HepG2 (cell line): Measurements from ENCODE around the gene METTL23. TPM values are rescaled to one million over a fixed set of nuclear protein-coding genes. Genes with fewer than 3 reads are reported as not detected.

ENCODE experiments used
- FIP1L1 ChIP-seq: fragments of 200-400 bp; formaldehyde crosslinking; IDR thresholded peaks from 2 replicates; pipeline ENCODE4 v1.6.1; 2018; ENCODE audit warnings: low read depth, mild to moderate bottlenecking, low read length, moderate library complexity, borderline replicate concordance; ENCODE audit not compliant: insufficient read depth
- KDM4B ChIP-seq: sonication (generic); formaldehyde crosslinking; IDR thresholded peaks from 2 replicates; pipeline ENCODE4 v1.4.0; 2020; ENCODE audit warnings: missing genetic modification reagents
- KDM6A ChIP-seq: IDR thresholded peaks from 2 replicates; pipeline ENCODE4 v1.6.1; 2016; ENCODE audit warnings: low read depth
- SALL2 ChIP-seq: sonication (generic); formaldehyde crosslinking; IDR thresholded peaks from 2 replicates; pipeline ENCODE4 v1.8.1; 2023; ENCODE audit warnings: mild to moderate bottlenecking, missing genetic modification reagents, inconsistent platforms
- SAP130 ChIP-seq: IDR thresholded peaks from 2 replicates; pipeline ENCODE4 v1.6.1; 2016; ENCODE audit warnings: low read depth
- THAP11 ChIP-seq: IDR thresholded peaks from 2 replicates; pipeline ENCODE4 v1.6.1; 2016; ENCODE audit warnings: missing biosample characterization, missing genetic modification reagents
- XRCC5 ChIP-seq: fragments of 200-400 bp; formaldehyde crosslinking; optimal IDR thresholded peaks from 2 replicates; pipeline ENCODE3; 2017; ENCODE audit warnings: mild to moderate bottlenecking, low read length
- ZBTB20 ChIP-seq: sonication (generic); formaldehyde crosslinking; IDR thresholded peaks from 2 replicates; pipeline ENCODE4 v1.8.1; 2023; ENCODE audit warnings: missing genetic modification reagents, low read depth, mild to moderate bottlenecking, borderline replicate concordance
- ZFY ChIP-seq: sonication (generic); formaldehyde crosslinking; IDR thresholded peaks from 2 replicates; pipeline ENCODE4 v1.4.0; 2020; ENCODE audit warnings: missing genetic modification reagents
- ZSCAN9 ChIP-seq: IDR thresholded peaks from 2 replicates; pipeline ENCODE4 v1.6.1; 2016; ENCODE audit warnings: borderline replicate concordance
- polyA plus RNA-seq, 8 experiments: library from polyadenylated mRNA; depleted of rRNA in 3 of 8; stranded (reverse) in 7 of 8; unstranded in 1 of 8; fragments of >200 nt; fragmentation: Illumina TruSeq in 4 of 8; extraction: Trizol in 4 of 8; gene quantifications; 2 replicates each; pipeline versions ENCODE4 v1.2.1 to v1.2.3, GENCODE V29; 2011 to 2016; ENCODE audit warnings: low read depth in 4 of 8, missing spikeins in 1 of 8, mixed read lengths in 1 of 8; ENCODE audit not compliant: insufficient read depth in 1 of 8
- total RNA-seq, 5 experiments: library from RNA; depleted of rRNA; stranded (reverse); fragments of >200 nt; fragmentation: Illumina TruSeq; extraction: Trizol; gene quantifications; 2 replicates each; pipeline ENCODE4 v1.2.3, GENCODE V29; 2016; ENCODE audit warnings: low read depth in 1 of 5
- TF ChIP-seq, protein P1 (sequence below): IDR thresholded peaks from 2 replicates; pipeline ENCODE4 v1.6.1; 2012; ENCODE audit warnings: inconsistent platforms
- TF ChIP-seq, protein P2 (sequence below), 2 experiments: sonication (generic) in 1 of 2; formaldehyde crosslinking in 1 of 2; IDR thresholded peaks; 2 replicates each; pipeline versions ENCODE4 v1.4.0 to v1.6.1; 2018 to 2020; ENCODE audit warnings: missing genetic modification reagents in 2 of 2, borderline replicate concordance in 1 of 2, low read depth in 1 of 2, mild to moderate bottlenecking in 1 of 2, missing biosample characterization in 1 of 2
- TF ChIP-seq, protein P3 (sequence below): sonication (generic); formaldehyde crosslinking; IDR thresholded peaks from 2 replicates; pipeline ENCODE4 v1.4.0; 2020; ENCODE audit warnings: low read depth, missing genetic modification reagents
- TF ChIP-seq, protein P4 (sequence below): sonication (generic); formaldehyde crosslinking; IDR thresholded peaks from 2 replicates; pipeline ENCODE4 v1.4.0; 2020; ENCODE audit warnings: missing genetic modification reagents
- TF ChIP-seq, protein P5 (sequence below): sonication (generic); formaldehyde crosslinking; IDR thresholded peaks from 2 replicates; pipeline ENCODE4 v1.5.1; 2020; ENCODE audit warnings: mild to moderate bottlenecking, missing genetic modification reagents, borderline replicate concordance
- TF ChIP-seq, protein P6 (sequence below): sonication (generic); formaldehyde crosslinking; IDR thresholded peaks from 2 replicates; pipeline ENCODE4 v1.4.0; 2020; ENCODE audit warnings: missing genetic modification reagents
- TF ChIP-seq, protein P7 (sequence below): IDR thresholded peaks from 2 replicates; pipeline ENCODE4 v1.6.1; 2016; ENCODE audit warnings: mild to moderate bottlenecking, missing biosample characterization, missing genetic modification reagents

The METTL23 gene
- total and polyA plus RNA-seq, 2 of the 13 experiments (the other 11 are each of a cell fraction or from before 2014, with no cell fraction given): 39.9 to 104 TPM

DNA sequence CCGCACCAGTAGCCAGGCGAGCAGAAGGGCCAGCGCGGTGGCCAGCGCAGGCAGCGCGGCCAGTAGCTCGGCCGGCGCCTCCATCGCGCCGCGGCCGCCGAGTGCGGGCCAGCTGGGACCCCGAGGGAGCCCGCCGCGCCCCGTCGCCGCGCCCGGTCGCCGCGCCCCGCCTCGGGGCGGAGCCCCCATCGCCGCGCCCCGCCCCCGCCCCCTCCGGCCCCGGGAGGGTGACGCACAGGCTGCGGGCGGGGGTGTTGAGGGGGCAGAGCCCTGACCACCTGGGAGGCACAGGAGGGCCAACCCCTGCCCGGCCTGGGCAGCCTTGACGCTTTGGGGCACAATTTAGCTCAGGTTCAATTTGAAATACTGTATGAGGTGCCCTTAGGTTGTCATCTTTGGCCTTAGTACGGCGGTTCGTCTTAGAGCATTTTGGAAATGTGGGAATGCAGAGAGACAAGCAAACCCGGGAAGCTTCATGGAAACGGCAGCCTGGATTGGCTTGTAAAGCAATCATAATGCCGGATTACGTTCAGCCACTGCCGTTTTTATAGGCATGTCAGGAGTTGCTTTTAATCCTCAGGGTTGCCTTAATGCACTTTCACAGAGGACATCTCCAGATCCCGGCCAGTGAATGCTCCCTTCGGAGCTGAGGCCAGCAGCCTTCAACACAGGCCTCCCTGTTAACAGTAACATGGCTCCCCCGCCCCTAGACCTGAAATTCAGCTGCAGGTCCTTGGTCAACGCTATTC, 15.6 kb upstream of the METTL23 start, which contains the start of gene MXRA7 (continued):
- TF ChIP-seq ZSCAN9 (CRISPR knock-in tag): peak; percentile 23; the same call in 1 of the 2 replicates
- TF ChIP-seq, protein P1, sequence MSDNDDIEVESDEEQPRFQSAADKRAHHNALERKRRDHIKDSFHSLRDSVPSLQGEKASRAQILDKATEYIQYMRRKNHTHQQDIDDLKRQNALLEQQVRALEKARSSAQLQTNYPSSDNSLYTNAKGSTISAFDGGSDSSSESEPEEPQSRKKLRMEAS: peak; percentile 65
- peak; percentile 32; the same call in 1 of the 2 replicates for TF ChIP-seq ZFY (CRISPR knock-in tag)
- peak; percentile 13; the same call in 1 of the 2 replicates for TF ChIP-seq SALL2 (CRISPR knock-in tag)
- TF ChIP-seq, protein P2, sequence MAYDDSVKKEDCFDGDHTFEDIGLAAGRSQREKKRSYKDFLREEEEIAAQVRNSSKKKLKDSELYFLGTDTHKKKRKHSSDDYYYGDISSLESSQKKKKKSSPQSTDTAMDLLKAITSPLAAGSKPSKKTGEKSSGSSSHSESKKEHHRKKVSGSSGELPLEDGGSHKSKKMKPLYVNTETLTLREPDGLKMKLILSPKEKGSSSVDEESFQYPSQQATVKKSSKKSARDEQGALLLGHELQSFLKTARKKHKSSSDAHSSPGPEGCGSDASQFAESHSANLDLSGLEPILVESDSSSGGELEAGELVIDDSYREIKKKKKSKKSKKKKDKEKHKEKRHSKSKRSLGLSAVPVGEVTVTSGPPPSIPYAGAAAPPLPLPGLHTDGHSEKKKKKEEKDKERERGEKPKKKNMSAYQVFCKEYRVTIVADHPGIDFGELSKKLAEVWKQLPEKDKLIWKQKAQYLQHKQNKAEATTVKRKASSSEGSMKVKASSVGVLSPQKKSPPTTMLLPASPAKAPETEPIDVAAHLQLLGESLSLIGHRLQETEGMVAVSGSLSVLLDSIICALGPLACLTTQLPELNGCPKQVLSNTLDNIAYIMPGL (CRISPR knock-in tag; IDR thresholded peaks at IDR 0.05; ENCODE audit: borderline replicate concordance in 1 of 2, low read depth in 1 of 2): peak in 1 of 2 experiments; percentile 38; a peak in 1 of 4 replicates
- TF ChIP-seq, protein P3, sequence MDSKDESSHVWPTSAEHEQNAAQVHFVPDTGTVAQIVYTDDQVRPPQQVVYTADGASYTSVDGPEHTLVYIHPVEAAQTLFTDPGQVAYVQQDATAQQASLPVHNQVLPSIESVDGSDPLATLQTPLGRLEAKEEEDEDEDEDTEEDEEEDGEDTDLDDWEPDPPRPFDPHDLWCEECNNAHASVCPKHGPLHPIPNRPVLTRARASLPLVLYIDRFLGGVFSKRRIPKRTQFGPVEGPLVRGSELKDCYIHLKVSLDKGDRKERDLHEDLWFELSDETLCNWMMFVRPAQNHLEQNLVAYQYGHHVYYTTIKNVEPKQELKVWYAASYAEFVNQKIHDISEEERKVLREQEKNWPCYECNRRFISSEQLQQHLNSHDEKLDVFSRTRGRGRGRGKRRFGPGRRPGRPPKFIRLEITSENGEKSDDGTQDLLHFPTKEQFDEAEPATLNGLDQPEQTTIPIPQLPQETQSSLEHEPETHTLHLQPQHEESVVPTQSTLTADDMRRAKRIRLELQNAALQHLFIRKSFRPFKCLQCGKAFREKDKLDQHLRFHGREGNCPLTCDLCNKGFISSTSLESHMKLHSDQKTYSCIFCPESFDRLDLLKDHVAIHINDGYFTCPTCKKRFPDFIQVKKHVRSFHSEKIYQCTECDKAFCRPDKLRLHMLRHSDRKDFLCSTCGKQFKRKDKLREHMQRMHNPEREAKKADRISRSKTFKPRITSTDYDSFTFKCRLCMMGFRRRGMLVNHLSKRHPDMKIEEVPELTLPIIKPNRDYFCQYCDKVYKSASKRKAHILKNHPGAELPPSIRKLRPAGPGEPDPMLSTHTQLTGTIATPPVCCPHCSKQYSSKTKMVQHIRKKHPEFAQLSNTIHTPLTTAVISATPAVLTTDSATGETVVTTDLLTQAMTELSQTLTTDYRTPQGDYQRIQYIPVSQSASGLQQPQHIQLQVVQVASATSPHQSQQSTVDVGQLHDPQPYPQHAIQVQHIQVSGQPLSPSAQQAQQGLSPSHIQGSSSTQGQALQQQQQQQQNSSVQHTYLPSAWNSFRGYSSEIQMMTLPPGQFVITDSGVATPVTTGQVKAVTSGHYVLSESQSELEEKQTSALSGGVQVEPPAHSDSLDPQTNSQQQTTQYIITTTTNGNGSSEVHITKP (CRISPR knock-in tag): 0 out of 2 replicates have a peak, but pooled peaks have one; percentile 24
- TF ChIP-seq, protein P4, sequence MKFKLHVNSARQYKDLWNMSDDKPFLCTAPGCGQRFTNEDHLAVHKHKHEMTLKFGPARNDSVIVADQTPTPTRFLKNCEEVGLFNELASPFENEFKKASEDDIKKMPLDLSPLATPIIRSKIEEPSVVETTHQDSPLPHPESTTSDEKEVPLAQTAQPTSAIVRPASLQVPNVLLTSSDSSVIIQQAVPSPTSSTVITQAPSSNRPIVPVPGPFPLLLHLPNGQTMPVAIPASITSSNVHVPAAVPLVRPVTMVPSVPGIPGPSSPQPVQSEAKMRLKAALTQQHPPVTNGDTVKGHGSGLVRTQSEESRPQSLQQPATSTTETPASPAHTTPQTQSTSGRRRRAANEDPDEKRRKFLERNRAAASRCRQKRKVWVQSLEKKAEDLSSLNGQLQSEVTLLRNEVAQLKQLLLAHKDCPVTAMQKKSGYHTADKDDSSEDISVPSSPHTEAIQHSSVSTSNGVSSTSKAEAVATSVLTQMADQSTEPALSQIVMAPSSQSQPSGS (CRISPR knock-in tag): 0 out of 2 replicates have a peak, but pooled peaks have one; percentile 44
- TF ChIP-seq, protein P5, sequence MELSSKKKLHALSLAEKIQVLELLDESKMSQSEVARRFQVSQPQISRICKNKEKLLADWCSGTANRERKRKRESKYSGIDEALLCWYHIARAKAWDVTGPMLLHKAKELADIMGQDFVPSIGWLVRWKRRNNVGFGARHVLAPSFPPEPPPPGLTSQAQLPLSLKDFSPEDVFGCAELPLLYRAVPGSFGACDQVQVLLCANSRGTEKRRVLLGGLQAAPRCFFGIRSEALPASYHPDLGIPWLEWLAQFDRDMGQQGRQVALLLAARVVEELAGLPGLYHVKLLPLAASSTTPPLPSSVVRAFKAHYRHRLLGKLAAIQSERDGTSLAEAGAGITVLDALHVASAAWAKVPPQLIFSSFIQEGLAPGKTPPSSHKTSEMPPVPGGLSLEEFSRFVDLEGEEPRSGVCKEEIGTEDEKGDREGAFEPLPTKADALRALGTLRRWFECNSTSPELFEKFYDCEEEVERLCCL (CRISPR knock-in tag): 0 out of 2 replicates have a peak, but pooled peaks have one; percentile 73
- TF ChIP-seq ZBTB20 (CRISPR knock-in tag): peak; percentile 55; the same call in 1 of the 2 replicates
- TF ChIP-seq KDM6A: no peak
- peak; percentile 59 for TF ChIP-seq SAP130 (CRISPR knock-in tag)
- TF ChIP-seq XRCC5: peak; percentile 40
- TF ChIP-seq, protein P6, sequence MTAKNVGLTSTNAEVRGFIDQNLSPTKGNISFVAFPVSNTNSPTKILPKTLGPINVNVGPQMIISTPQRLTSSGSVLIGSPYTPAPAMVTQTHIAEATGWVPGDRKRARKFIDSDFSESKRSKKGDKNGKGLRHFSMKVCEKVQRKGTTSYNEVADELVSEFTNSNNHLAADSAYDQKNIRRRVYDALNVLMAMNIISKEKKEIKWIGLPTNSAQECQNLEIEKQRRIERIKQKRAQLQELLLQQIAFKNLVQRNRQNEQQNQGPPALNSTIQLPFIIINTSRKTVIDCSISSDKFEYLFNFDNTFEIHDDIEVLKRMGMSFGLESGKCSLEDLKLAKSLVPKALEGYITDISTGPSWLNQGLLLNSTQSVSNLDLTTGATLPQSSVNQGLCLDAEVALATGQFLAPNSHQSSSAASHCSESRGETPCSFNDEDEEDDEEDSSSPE: 0 out of 2 replicates have a peak, but pooled peaks have one; percentile 17
- TF ChIP-seq KDM4B (CRISPR knock-in tag): no peak
- TF ChIP-seq, protein P7, sequence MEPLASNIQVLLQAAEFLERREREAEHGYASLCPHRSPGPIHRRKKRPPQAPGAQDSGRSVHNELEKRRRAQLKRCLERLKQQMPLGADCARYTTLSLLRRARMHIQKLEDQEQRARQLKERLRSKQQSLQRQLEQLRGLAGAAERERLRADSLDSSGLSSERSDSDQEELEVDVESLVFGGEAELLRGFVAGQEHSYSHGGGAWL (CRISPR knock-in tag): 0 out of 2 replicates have a peak, but pooled peaks have one; percentile 16
- TF ChIP-seq THAP11 (CRISPR knock-in tag): 0 out of 2 replicates have a peak, but pooled peaks have one; percentile 13
- TF ChIP-seq FIP1L1: no peak
